Measurements from ENCODE around the gene MPC1.

Gene MPC1

GRCh38 chr6:166413491-166413951 lies 30.8 kb upstream of the MPC1 start:
- no peak for TF ChIP-seq CTCF (IDR thresholded peaks at IDR 0.05; ENCODE audit: low read depth, low read length, missing control alignments)
- H3K4me3 ChIP-seq (ENCODE audit: low read depth, low read length) = no peak overlapping the region
- no peak for DNase-seq (ENCODE audit: low read depth)

GRCh38 chr6:166412911-166413384 lies 30.2 kb upstream of the MPC1 start:
- no peak for TF ChIP-seq CTCF (IDR thresholded peaks at IDR 0.05; ENCODE audit: low read depth, low read length, missing control alignments)
- no peak for DNase-seq (ENCODE audit: low read depth)
- H3K4me3 ChIP-seq (ENCODE audit: low read depth, low read length) = no peak overlapping the region

DNA sequence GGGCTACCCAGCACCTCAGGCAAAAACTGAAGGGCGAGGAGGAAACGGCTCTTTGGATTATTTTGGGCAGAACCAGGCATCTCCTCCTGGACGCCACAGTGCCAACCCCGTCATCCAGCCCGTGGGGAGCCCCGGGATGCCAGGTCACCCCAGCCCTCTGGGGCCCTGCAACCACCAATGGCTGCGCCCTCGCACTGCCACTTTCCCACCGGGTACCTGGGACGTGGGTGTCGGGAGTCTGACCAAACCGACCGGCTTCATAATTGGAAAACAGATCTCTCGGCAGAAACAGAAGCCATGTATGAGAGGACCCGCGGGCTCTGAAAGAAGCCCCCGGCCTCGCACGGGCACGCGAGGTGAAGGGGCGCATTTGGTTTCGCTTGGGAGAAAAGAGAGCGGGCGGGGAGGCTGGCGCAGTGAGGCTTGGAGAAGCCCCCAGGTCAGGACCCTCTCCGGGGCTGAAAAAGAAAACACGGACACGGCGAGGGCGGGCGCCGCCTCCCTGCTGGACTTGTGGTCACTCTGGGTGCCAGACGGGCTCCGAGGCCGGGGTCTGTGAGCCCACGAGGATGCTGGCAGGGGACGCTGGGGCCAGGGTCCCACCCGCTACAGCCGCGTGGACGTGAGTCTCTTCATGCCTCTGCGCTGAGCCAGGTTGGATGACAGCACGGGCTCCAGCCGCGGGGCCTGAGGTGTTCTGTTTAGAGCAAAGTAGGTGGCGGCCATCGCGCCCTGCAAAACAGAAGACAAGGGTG lies 29.6 kb upstream of the MPC1 start:
- DNase-seq (ENCODE audit: low read depth) = no peak
- no peak overlapping the region for H3K4me3 ChIP-seq (ENCODE audit: low read depth, low read length)
- no peak for TF ChIP-seq CTCF (IDR thresholded peaks at IDR 0.05; ENCODE audit: low read depth, low read length, missing control alignments)

DNA sequence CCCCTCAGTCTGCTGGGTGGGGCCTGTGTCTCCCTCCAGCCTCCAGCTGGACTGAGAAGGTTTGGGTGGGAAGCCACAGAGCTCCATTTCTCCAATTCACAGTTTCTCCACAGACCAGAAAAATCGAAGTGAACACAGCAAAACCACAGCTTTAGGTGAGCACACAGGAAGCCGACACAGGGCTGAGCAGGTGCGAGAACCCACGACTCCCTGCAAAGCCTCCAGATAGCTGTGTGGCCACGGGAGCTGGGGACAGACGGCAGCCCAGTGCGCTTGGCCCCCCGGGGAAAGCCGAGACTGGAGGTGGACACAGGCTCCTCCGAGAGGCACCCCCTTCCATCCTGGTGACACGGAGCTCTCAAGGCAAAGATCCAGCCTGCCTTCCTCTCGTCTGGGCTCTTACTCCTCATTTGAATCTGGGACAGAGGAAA lies 29.0 kb upstream of the MPC1 start:
- no peak for TF ChIP-seq CTCF (IDR thresholded peaks at IDR 0.05; ENCODE audit: low read depth, low read length, missing control alignments)
- DNase-seq (ENCODE audit: low read depth) = no peak
- no peak overlapping the region for H3K4me3 ChIP-seq (ENCODE audit: low read depth, low read length)

GRCh38 chr6:166411271-166411670 lies 28.5 kb upstream of the MPC1 start:
- TF ChIP-seq CTCF (IDR thresholded peaks at IDR 0.05; ENCODE audit: low read depth, low read length, missing control alignments) = no peak
- no peak for DNase-seq (ENCODE audit: low read depth)
- no peak overlapping the region for H3K4me3 ChIP-seq (ENCODE audit: low read depth, low read length)

DNA sequence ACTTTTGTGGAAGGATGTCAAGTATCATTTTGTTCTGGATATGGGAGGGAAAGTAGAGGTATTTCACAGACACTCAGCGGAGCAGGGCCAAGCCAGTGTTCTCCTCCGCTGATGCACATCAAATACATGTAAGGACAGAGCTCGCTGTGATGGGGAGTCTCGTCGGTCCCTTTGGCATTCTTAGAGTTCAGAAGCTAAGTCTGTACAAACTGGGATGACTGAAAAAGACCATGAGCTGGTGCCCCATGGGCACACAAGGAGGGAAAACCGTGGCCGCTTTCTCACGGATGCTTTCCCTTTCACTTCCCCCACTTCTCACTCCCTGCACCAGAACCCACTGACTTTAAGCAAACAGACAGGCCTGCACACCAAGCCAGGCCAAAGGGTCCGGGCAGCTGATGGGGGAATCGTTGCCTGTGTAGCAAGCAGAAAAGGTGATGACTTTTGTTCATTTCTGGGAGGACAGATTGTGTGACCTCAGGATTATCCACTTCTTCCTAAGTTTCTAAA lies 27.7 kb upstream of the MPC1 start:
- DNase-seq (ENCODE audit: low read depth) = no peak
- no peak overlapping the region for H3K4me3 ChIP-seq (ENCODE audit: low read depth, low read length)

More for the DNA sequence above, 27.7 kb upstream of the MPC1 start:
- no peak for TF ChIP-seq CTCF (IDR thresholded peaks at IDR 0.05; ENCODE audit: low read depth, low read length, missing control alignments)

Measured in GM12864 (cell line).